Measurements from ENCODE around the gene PTPRN2. TPM values are rescaled to one million over a fixed set of nuclear protein-coding genes. Genes with fewer than 3 reads are reported as not detected.

Gene PTPRN2
- total RNA-seq, 1 donor from 2014 or later = 32.2 TPM

- peak; percentile 80 for DNase-seq (ENCODE audit: low read depth, low spot score)
- Mint-ChIP-seq H3K27me3 (ENCODE audit: low read depth) (no peaks in the 10 kb centered on the region), H3K4me1 (peaks cover 27% of the 10 kb centered on the region), H3K4me3 (peak overlapping the region; percentile 87), H3K27ac (ENCODE audit: unreplicated experiment) (peak overlapping the region; percentile 96), H3K36me3 (ENCODE audit: low read depth) (peaks cover 21% of the 10 kb centered on the region), H3K9me3 (peaks cover under 1% of the 10 kb centered on the region)
- TF ChIP-seq, protein P1, sequence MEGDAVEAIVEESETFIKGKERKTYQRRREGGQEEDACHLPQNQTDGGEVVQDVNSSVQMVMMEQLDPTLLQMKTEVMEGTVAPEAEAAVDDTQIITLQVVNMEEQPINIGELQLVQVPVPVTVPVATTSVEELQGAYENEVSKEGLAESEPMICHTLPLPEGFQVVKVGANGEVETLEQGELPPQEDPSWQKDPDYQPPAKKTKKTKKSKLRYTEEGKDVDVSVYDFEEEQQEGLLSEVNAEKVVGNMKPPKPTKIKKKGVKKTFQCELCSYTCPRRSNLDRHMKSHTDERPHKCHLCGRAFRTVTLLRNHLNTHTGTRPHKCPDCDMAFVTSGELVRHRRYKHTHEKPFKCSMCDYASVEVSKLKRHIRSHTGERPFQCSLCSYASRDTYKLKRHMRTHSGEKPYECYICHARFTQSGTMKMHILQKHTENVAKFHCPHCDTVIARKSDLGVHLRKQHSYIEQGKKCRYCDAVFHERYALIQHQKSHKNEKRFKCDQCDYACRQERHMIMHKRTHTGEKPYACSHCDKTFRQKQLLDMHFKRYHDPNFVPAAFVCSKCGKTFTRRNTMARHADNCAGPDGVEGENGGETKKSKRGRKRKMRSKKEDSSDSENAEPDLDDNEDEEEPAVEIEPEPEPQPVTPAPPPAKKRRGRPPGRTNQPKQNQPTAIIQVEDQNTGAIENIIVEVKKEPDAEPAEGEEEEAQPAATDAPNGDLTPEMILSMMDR (conservative IDR thresholded peaks at IDR 0.05) = no peak
Measured at GRCh38 chr7:158317238-158318205, 270.1 kb downstream of the PTPRN2 start.

DNA sequence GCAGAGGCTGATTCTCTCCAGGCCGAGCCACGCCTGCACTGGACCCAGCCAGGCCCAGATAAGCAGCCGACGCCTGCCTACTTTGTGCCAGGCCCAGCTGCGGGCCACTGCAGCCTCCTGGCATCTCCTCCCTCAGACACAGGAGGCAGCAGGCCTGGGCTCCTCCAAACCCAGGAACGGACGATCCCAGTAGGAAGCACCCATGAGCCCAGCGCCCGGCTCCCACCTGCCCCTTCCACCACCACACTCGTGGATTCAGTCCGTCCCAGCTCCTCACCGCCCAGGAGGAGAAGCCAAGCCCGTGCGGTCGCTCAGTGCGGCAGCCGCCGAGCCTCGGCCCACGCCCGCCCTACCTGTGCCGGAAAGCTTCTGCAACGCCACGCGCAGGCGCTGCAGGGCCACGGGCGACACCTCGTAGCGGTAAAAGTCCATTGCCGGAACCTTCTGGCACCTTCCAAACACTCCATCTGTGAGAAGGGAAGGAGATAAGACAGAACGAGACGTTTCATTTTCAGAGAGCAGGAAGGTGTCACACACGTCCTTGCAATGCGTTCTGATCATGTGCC lies 271.1 kb downstream of the PTPRN2 start:
- no peak for DNase-seq (ENCODE audit: low read depth, low spot score)
- TF ChIP-seq, protein P1 (conservative IDR thresholded peaks at IDR 0.05) = no peak
- Mint-ChIP-seq H3K4me1 (peaks cover 21% of the 10 kb centered on the region), H3K27ac (ENCODE audit: unreplicated experiment) (peak overlapping the region; percentile 96), H3K27me3 (ENCODE audit: low read depth) (no peaks in the 10 kb centered on the region), H3K9me3 (peaks cover 6% of the 10 kb centered on the region), H3K4me3 (peak overlapping the region; percentile 87), H3K36me3 (ENCODE audit: low read depth) (peaks cover 31% of the 10 kb centered on the region)

DNA sequence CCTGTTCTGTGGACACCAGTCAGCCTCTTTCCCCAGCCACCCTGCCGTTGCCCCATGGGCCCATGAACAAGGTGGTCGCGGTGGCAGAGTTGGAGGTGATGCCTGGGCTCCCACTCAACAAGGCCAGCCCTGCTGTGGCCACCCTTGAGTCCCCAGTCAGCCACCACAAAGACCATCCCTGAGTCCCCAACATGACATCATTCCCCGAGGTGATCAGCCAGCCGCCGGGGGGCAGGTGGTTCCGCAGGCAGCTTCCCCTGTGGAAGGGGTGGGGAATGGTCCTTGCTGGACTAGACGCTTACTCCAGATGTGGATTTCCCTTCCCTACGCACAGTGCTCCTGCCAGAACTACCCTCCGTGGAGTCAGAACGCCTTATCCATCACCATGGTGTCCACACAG lies 271.7 kb downstream of the PTPRN2 start:
- H3K9me3 Mint-ChIP-seq = peaks cover 6% of the 10 kb centered on the region
- peaks cover 34% of the 10 kb centered on the region for H3K36me3 Mint-ChIP-seq (ENCODE audit: low read depth)
- peaks cover 21% of the 10 kb centered on the region for H3K4me1 Mint-ChIP-seq
- H3K4me3 Mint-ChIP-seq = no peak overlapping the region
- no peak overlapping the region for H3K27ac Mint-ChIP-seq (ENCODE audit: unreplicated experiment)
- TF ChIP-seq, protein P1 (conservative IDR thresholded peaks at IDR 0.05) = no peak
- no peaks in the 10 kb centered on the region for H3K27me3 Mint-ChIP-seq (ENCODE audit: low read depth)
- no peak for DNase-seq (ENCODE audit: low read depth, low spot score)

GRCh38 chr7:158315326-158315725 lies 272.3 kb downstream of the PTPRN2 start:
- H3K27me3 Mint-ChIP-seq (ENCODE audit: low read depth) = no peaks in the 10 kb centered on the region
- DNase-seq (ENCODE audit: low read depth, low spot score) = no peak
- H3K4me3 Mint-ChIP-seq = no peak overlapping the region
- H3K9me3 Mint-ChIP-seq = peaks cover 6% of the 10 kb centered on the region
- peaks cover 17% of the 10 kb centered on the region for H3K4me1 Mint-ChIP-seq
- peaks cover 34% of the 10 kb centered on the region for H3K36me3 Mint-ChIP-seq (ENCODE audit: low read depth)
- no peak overlapping the region for H3K27ac Mint-ChIP-seq (ENCODE audit: unreplicated experiment)
- TF ChIP-seq, protein P1 (conservative IDR thresholded peaks at IDR 0.05) = no peak

DNA sequence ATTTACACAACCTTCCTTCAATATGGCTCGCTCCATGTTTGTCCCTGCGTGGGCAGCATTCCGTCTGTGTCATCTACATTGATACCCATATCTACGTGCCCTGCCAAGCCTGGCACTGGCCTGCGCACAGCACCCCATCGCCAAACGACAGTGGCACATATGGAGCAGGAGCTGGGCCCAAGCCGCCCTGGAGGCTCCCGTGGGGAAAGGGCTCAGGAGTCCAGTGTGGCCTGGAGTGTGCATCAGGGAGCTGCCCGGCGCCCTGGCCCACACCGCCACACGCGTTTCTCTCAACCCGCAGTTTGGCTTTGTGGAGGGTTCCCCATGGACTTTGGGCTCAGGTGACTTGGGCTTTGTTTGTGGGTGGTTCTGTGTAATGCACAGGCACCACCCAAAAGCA lies 273.2 kb downstream of the PTPRN2 start:
- no peaks in the 10 kb centered on the region for H3K27me3 Mint-ChIP-seq (ENCODE audit: low read depth)
- no peak overlapping the region for H3K4me3 Mint-ChIP-seq
- TF ChIP-seq, protein P1 (conservative IDR thresholded peaks at IDR 0.05) = no peak
- peaks cover 17% of the 10 kb centered on the region for H3K4me1 Mint-ChIP-seq
- no peak for DNase-seq (ENCODE audit: low read depth, low spot score)
- peaks cover 9% of the 10 kb centered on the region for H3K9me3 Mint-ChIP-seq
- H3K36me3 Mint-ChIP-seq (ENCODE audit: low read depth) = peaks cover 43% of the 10 kb centered on the region
- H3K27ac Mint-ChIP-seq (ENCODE audit: unreplicated experiment) = no peak overlapping the region
